GM19023 (cell line): ENCODE results near the gene FBH1.
A peak's percentile ranks its signal among the peaks of the same experiment; 100 is the strongest.
"Not testable (repeated sequence)": the region's sequence is repeated elsewhere in the genome, so short reads cannot be mapped to it uniquely, and the experiment has no call there.

Source experiments
- ATAC-seq: cut with Tn5 transposase; IDR thresholded peaks from one replicate; pipeline ENCODE4 v1.9.1; 2021; ENCODE audit warnings: mild to moderate bottlenecking, moderate library complexity; ENCODE audit not compliant: unreplicated experiment

The FBH1 gene

GRCh38 chr10:5889624-5890451, at the start of gene FBH1, which contains the start of gene ANKRD16:
TSS of gene FBH1 (plus strand) at chr10:5890243. CDS start at chr10:5890346, 103 bp downstream.
TSS of gene ANKRD16 (minus strand) at chr10:5889893. CDS start at chr10:5889354, 539 bp downstream.
- peak; percentile 83 for ATAC-seq

GRCh38 chr10:5840314-5841307, 49.4 kb upstream of the FBH1 start:
- ATAC-seq = peak; percentile 77

GRCh38 chr10:5841965-5842364, 48.1 kb upstream of the FBH1 start:
- ATAC-seq = no peak

- no peak for ATAC-seq
Measured at GRCh38 chr10:5843686-5844344, 46.2 kb upstream of the FBH1 start.

DNA sequence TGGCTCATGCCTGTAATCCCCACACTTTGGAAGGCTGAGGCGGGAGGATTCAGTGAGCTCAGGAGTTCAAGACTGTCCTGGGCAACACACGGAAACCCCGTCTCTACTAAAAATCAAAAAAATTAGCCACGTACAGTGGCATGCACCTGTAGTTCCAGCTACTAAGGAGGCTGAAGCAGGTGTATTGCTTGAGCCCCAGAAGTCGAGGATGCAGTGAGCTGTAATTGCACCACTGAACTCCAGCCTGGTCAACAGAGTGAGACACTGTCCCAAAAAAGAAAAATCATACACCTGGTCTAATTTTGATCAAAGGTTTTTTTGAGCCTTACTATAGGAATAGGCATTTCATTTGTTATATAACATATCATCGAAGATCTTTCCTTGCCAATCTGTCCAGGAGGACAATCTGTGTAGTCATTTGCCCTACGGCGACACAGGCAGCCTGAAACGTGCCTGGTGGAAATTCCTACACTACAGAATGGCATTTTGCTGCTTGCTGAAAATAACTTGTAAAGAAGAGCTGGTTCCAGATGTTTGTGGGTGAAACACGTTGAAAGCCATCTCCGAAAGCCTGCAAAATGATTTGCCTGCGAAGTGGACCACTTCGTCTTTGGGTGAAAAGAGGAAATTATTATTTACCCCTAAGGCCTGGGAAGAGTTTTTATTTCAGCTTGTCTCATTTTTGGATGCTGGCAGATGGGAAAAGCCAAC, 45.5 kb upstream of the FBH1 start:
- ATAC-seq = no peak

GRCh38 chr10:5846667-5847066, 43.4 kb upstream of the FBH1 start:
- not testable (repeated sequence) for ATAC-seq

- no peak for ATAC-seq
Measured at GRCh38 chr10:5854131-5854475, 35.9 kb upstream of the FBH1 start.

- ATAC-seq = no peak
Measured at GRCh38 chr10:5855979-5856700, 33.9 kb upstream of the FBH1 start.

DNA sequence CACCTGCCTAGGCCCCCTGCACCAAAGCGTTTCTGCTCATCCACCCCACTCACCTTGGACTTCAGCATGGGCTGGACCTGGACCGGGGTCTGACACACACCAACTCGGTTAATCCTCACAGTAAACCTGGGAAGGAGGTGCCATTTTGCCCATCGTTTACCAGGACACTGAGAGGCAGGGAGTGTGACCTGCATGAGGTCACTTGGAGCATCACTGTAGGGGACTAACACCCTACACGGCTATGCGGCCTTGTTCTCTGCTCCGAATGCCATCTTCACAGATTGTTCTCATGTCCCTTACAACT, 33.4 kb upstream of the FBH1 start:
- no peak for ATAC-seq

DNA sequence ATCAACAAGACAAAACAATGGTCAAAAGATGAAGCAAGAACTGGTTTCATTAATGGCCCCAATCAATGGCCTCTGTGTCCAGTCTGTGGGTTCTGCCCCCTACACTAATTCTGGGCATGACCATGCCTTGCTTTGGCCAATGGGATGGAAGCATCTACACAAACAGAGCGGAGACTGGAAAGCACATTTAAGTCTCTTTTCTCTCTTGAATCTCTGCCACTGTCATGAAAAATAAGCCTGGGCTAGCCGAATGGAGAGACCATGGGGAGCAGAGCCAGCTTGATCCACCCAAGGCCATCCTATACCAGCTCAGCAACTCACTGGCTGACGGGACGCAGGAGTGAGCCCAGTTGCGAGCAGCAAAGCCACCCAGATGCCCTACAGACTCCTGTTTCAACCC, 31.2 kb upstream of the FBH1 start:
- no peak for ATAC-seq

- no peak for ATAC-seq
Measured at GRCh38 chr10:5860066-5860465, 30.0 kb upstream of the FBH1 start.

DNA sequence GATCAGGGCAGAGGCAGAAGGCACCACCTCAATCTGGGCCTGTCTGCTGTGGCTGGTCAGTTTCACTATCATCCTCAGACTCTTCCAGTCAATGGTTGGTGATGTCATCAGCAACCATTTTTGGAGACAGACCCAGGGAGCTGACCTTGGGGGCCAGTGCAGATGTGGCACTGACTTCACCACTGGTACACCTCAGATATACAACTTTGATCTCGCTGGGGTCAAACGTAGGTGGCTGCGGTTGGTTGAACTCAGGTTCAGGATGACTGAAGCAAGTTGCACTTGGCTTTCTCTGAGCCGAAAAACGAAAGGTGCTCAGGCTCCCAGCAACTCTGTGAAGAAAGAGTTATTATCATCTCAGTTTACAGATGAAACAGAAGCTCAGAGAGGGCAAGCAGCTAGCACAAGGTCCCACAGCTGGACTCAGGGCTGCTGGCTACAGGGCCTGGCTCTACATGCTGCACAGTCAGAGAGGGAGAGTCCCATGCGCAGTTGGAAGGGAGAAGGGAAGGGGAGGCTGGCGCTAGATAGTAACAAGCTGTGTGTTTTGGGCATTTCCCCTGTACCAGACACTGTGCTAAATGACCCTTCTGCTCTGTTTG, 27.6 kb upstream of the FBH1 start:
- ATAC-seq = peak; percentile 93

GRCh38 chr10:5862981-5863685, 26.9 kb upstream of the FBH1 start:
- not testable (repeated sequence) for ATAC-seq

DNA sequence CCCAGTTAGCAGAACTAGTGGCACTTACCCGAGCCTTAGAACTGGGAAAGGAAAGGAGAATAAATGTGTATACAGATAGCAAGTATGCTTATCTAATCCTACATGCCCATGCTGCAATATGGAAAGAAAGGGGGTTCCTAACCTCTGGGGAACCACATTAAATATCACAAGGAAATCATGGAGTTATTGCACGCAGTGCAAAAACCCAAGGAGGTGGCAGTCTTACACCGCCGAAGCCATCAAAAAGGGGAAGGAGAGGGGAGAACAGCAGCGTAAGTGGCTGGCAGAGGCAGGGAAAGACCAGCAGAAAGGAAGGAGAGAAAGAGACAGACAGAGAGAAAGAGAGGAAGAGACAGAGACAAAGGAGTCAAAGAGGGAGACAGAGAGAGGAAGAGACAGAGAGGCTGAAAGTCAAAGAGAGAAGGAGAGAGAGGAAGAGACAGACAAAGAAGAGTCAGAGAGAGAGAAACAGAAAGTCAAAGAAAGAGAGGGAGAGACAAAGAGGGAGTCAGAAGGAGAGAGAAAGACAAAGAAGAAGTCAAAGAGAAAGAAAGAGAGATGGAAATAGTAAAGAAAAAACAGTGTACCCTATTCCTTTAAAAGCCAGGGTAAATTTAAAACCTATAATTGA, 23.5 kb upstream of the FBH1 start:
- not testable (repeated sequence) for ATAC-seq

GRCh38 chr10:5867091-5867615, 22.9 kb upstream of the FBH1 start:
- not testable (repeated sequence) for ATAC-seq

- ATAC-seq = not testable (repeated sequence)
Measured at GRCh38 chr10:5868383-5868782, 21.7 kb upstream of the FBH1 start.

DNA sequence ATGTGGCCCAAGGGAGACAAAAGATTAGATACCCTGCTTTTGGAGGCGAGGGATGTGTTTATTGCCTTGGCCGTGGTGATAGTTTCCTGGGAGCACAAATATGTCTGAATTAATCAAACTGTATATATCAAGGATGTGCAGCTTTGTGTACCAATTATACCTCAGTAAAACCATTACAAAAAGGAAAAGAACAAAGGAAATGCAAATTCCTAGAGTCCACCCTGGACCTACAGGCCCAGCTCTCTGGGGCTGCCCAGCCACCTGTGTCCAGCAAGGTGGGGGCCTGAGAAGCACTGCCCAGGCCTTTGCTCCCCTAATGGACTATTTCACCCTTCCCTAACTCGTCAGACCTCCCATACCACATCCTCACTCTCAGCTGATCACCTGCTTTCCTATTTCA, 20.9 kb upstream of the FBH1 start:
- ATAC-seq = no peak

GRCh38 chr10:5871596-5871995, 18.4 kb upstream of the FBH1 start:
- ATAC-seq = no peak
